Sigmoid colon (tissue), 7 donors: ENCODE data around the gene AUNIP. TPM values are rescaled to one million over a fixed set of nuclear protein-coding genes. Genes with fewer than 3 reads are reported as not detected.
A peak's percentile ranks its signal among the peaks of the same experiment; 100 is the strongest.

ENCODE experiments used
- DNase-seq: peaks from one replicate; pipeline ENCODE4 v3.0.0-alpha.2; 2019
- H3K27ac ChIP-seq, 4 donors: fragments of 200-600 bp; sonication (generic); one replicate each; pipeline ENCODE4 v1.5.1; 2016 to 2019; ENCODE audit warnings: mild to moderate bottlenecking in 1 of 4
- H3K27me3 ChIP-seq, 3 donors: fragments of 200-600 bp; sonication (generic); one replicate each; pipeline ENCODE4 v1.5.1; 2019; ENCODE audit warnings: mild to moderate bottlenecking in 1 of 3
- H3K36me3 ChIP-seq, 4 donors: fragments of 200-600 bp; sonication (generic); one replicate each; pipeline ENCODE4 v1.5.1; 2016 to 2019
- H3K4me1 ChIP-seq, 4 donors: fragments of 200-600 bp; sonication (generic); one replicate each; pipeline ENCODE4 v1.5.1; 2017 to 2019
- H3K4me3 ChIP-seq, 4 donors: fragments of 200-600 bp; sonication (generic); one replicate each; pipeline ENCODE4 v1.5.1; 2017 to 2019; ENCODE audit warnings: mild to moderate bottlenecking in 2 of 4, moderate library complexity in 1 of 4
- H3K9me3 ChIP-seq, 4 donors: fragments of 200-600 bp in 3 of 4; sonication (generic) in 3 of 4; one replicate each; pipeline versions ENCODE4 v1.5.1 to v1.6.1; 2013 to 2019
- CTCF ChIP-seq, 4 experiments: fragments of 450-650 bp in 3 of 4; fragments of 200-600 bp in 1 of 4; IDR thresholded peaks; one replicate each; pipeline ENCODE4 v1.5.1; 2016 to 2019; ENCODE audit warnings: antibody characterized with exemption in 4 of 4, mild to moderate bottlenecking in 3 of 4, moderate library complexity in 2 of 4
- EP300 ChIP-seq, 4 donors: sonication (generic); formaldehyde crosslinking; IDR thresholded peaks; one replicate each; pipeline ENCODE4 v1.6.1; 2017; ENCODE audit warnings: antibody characterized with exemption in 4 of 4
- POLR2A ChIP-seq, 2 donors: fragments of 450-650 bp; IDR thresholded peaks; one replicate each; pipeline ENCODE4 v1.6.1; 2016; ENCODE audit warnings: antibody characterized with exemption in 2 of 2, mild to moderate bottlenecking in 2 of 2, moderate library complexity in 2 of 2
- POLR2AphosphoS5 ChIP-seq, 4 donors: sonication (generic); formaldehyde crosslinking; IDR thresholded peaks; one replicate each; pipeline ENCODE4 v1.6.1; 2017; ENCODE audit warnings: antibody characterized with exemption in 4 of 4
- WGBS, 2 donors: extraction: QIAGEN DNeasy Blood & Tissue Kit; methylation state at CpG; one replicate each; pipeline ENCODE4 v1.1.7; 2013; 5-methylcytosine and 5-hydroxymethylcytosine counted together
- intact Hi-C: fragments of 100-400 bp; cut with DNase I; formaldehyde crosslinking; loops from one replicate; pipeline ENCODE4 v1.15.1; 2023
- polyA plus RNA-seq, 3 donors: library from polyadenylated mRNA; stranded (reverse); fragments of 200-250 nt; gene quantifications; one replicate each; pipeline ENCODE4 v1.2.3, GENCODE V29; 2013
- total RNA-seq, 4 donors: library from RNA; depleted of rRNA; stranded (reverse); fragments of >200 nt; gene quantifications; one replicate each; pipeline ENCODE4 v1.1.0, GENCODE V29; 2016
- donor health status: healthy with polysubstance abuse.
- donor health status: Bipolar disorder and iron deficiency.
- donor health status: healthy.

Gene AUNIP
- total and polyA plus RNA-seq, 7 donors = 0.46 to 1.9 TPM; not detected in 5

GRCh38 chr1:25820247-25821111 is 38.8 kb downstream of the AUNIP start:
- Histone ChIP-seq H3K4me3 (peak overlapping the region; percentile 78 to 97 (median 92)), H3K4me1 (peaks cover 2 to 35% (median 29%) of the 10 kb centered on the region in 4 donors), H3K36me3 (peaks cover 0 to 26% (median 4%) of the 10 kb centered on the region in 4 donors), H3K27me3 (no peaks in the 10 kb centered on the region), H3K9me3 (no peaks in the 10 kb centered on the region), H3K27ac (peak overlapping the region; percentile 90 to 96 (median 91))
- WGBS, 2 donors = 1% methylated on average over 67 of the region's 67 CpGs
- TF ChIP-seq POLR2AphosphoS5 (IDR thresholded peaks at IDR 0.05) (no peak), POLR2A (IDR thresholded peaks at IDR 0.05) (no peak), CTCF (IDR thresholded peaks at IDR 0.05) (no peak), EP300 (IDR thresholded peaks at IDR 0.05) (no peak)
- intact Hi-C loops = loop anchor here (5.0 kb wide), 1 partner anchor 177 kb away; the partner anchor contains the start of gene PAFAH2
- DNase-seq = peak; percentile 77

- peak; percentile 92 for DNase-seq
- H3K27me3 ChIP-seq = no peaks in the 10 kb centered on the region
- peak within 1 kb of the TSS; percentile 90 to 96 (median 91) for H3K27ac ChIP-seq
- peaks cover 2 to 35% (median 29%) of the 10 kb centered on the region in 4 donors for H3K4me1 ChIP-seq
- intact Hi-C loops = loop anchor here (1.0 to 10.0 kb wide), 3 partner anchors 57 to 575 kb away; partner anchors contain the start of genes PAFAH2 and RSRP1
- no peaks in the 10 kb centered on the region for H3K9me3 ChIP-seq
- peak within 1 kb of the TSS; percentile 78 to 97 (median 92) for H3K4me3 ChIP-seq
- H3K36me3 ChIP-seq = peaks cover 0 to 31% (median 6%) of the 10 kb centered on the region in 4 donors
- 1% methylated on average over 64 of the region's 64 CpGs for WGBS, 2 donors
- TF ChIP-seq POLR2AphosphoS5 (IDR thresholded peaks at IDR 0.05) (peak; percentile 90 to 98 (median 96)), POLR2A (IDR thresholded peaks at IDR 0.05) (peak; percentile 81 to 95), CTCF (IDR thresholded peaks at IDR 0.05) (no peak), EP300 (IDR thresholded peaks at IDR 0.05) (peak in 1 of 4 donors; percentile 18)
Observed at GRCh38 chr1:25819491-25820246, 39.6 kb downstream of the AUNIP start, which contains the start of gene MTFR1L. Gene MTFR1L, plus strand, starts transcription at chr1:25819954. Its CDS starts 3,151 bp downstream, at chr1:25823105.

GRCh38 chr1:25818569-25818968 is 40.7 kb downstream of the AUNIP start:
- H3K27me3 ChIP-seq = no peaks in the 10 kb centered on the region
- H3K36me3 ChIP-seq = peaks cover 9 to 39% (median 16%) of the 10 kb centered on the region in 4 donors
- H3K4me3 ChIP-seq = peak overlapping the region in 2 of 4 donors; percentile 88 to 97
- no peak for TF ChIP-seq POLR2A (IDR thresholded peaks at IDR 0.05)
- no peak for TF ChIP-seq CTCF (IDR thresholded peaks at IDR 0.05)
- no peak for TF ChIP-seq POLR2AphosphoS5 (IDR thresholded peaks at IDR 0.05)
- no peak for TF ChIP-seq EP300 (IDR thresholded peaks at IDR 0.05)
- H3K4me1 ChIP-seq = peaks cover 2 to 35% (median 29%) of the 10 kb centered on the region in 4 donors
- WGBS, 2 donors = 20 to 68% methylated on average over 6 of the region's 6 CpGs
- no peaks in the 10 kb centered on the region for H3K9me3 ChIP-seq
- intact Hi-C loops = loop anchor here (10.0 kb wide), 1 partner anchor 574 kb away; the partner anchor contains the start of gene RSRP1
- DNase-seq = no peak
- H3K27ac ChIP-seq = peak overlapping the region; percentile 90 to 96 (median 91)

GRCh38 chr1:25817840-25818501 is 41.3 kb downstream of the AUNIP start:
- Histone ChIP-seq H3K27ac (peak overlapping the region in 2 of 4 donors; percentile 1 to 90), H3K4me1 (peaks cover 2 to 32% (median 28%) of the 10 kb centered on the region in 4 donors), H3K36me3 (peaks cover 9 to 39% (median 21%) of the 10 kb centered on the region in 4 donors), H3K27me3 (no peaks in the 10 kb centered on the region), H3K4me3 (no peak overlapping the region), H3K9me3 (no peaks in the 10 kb centered on the region)
- WGBS, 2 donors = 41 to 59% methylated on average over 8 of the region's 8 CpGs
- DNase-seq = no peak
- TF ChIP-seq POLR2A (IDR thresholded peaks at IDR 0.05) = no peak
- no peak for TF ChIP-seq POLR2AphosphoS5 (IDR thresholded peaks at IDR 0.05)
- no peak for TF ChIP-seq EP300 (IDR thresholded peaks at IDR 0.05)
- no peak for TF ChIP-seq CTCF (IDR thresholded peaks at IDR 0.05)
- intact Hi-C loops = loop anchor here (10.0 kb wide), 1 partner anchor 573 kb away; the partner anchor contains the start of gene RSRP1
